Endodermal cell (in vitro differentiated cells): ENCODE results near the gene FRYL. TPM values are rescaled to one million over a fixed set of nuclear protein-coding genes. Genes with fewer than 3 reads are reported as not detected.

Source experiments
- DNase-seq: peaks from one replicate; pipeline ENCODE4 v3.0.0-alpha.2; 2017
- H3K27ac ChIP-seq: 2 replicates; pipeline ENCODE4 v1.5.1; 2013; ENCODE audit warnings: mild to moderate bottlenecking, low read depth, low read length, moderate library complexity
- H3K27me3 ChIP-seq: 2 replicates; pipeline ENCODE4 v1.6.1; 2013; ENCODE audit warnings: mild to moderate bottlenecking, low read length, moderate library complexity; ENCODE audit not compliant: insufficient read depth, control insufficient read depth, poor library complexity, severe bottlenecking
- H3K36me3 ChIP-seq: 2 replicates; pipeline ENCODE4 v1.7.0; 2013; ENCODE audit warnings: mild to moderate bottlenecking, low read length, moderate library complexity; ENCODE audit not compliant: control insufficient read depth, insufficient read depth
- H3K4me1 ChIP-seq: one replicate; pipeline ENCODE4 v1.7.0; 2013; ENCODE audit warnings: low read length; ENCODE audit not compliant: control insufficient read depth, insufficient read depth
- H3K4me3 ChIP-seq: 2 replicates; pipeline ENCODE4 v1.5.1; 2013; ENCODE audit warnings: mild to moderate bottlenecking, low read length, moderate library complexity
- H3K9ac ChIP-seq: 2 replicates; pipeline ENCODE4 v1.6.1; 2013; ENCODE audit warnings: mild to moderate bottlenecking, low read length, moderate library complexity; ENCODE audit not compliant: poor library complexity, severe bottlenecking; ENCODE audit errors: extremely low read depth
- H3K9me3 ChIP-seq: 2 replicates; pipeline ENCODE4 v1.6.1; 2013; ENCODE audit warnings: mild to moderate bottlenecking, low read length, moderate library complexity; ENCODE audit not compliant: control insufficient read depth
- H3K27ac Mint-ChIP-seq: 2 replicates; pipeline ENCODE4 v1.8.0; 2020; ENCODE audit warnings: mixed read lengths
- H3K27me3 Mint-ChIP-seq: 2 replicates; pipeline ENCODE4 v1.8.0; 2021; ENCODE audit warnings: mild to moderate bottlenecking, mixed read lengths; ENCODE audit not compliant: insufficient read depth
- H3K36me3 Mint-ChIP-seq: 2 replicates; pipeline ENCODE4 v1.8.0; 2020; ENCODE audit warnings: low read depth, mixed read lengths
- H3K4me1 Mint-ChIP-seq: 2 replicates; pipeline ENCODE4 v1.8.0; 2020; ENCODE audit warnings: mixed read lengths
- H3K4me3 Mint-ChIP-seq: 2 replicates; pipeline ENCODE4 v1.8.0; 2020; ENCODE audit warnings: mild to moderate bottlenecking, moderate library complexity, mixed read lengths
- H3K9me3 Mint-ChIP-seq: 2 replicates; pipeline ENCODE4 v1.8.0; 2020; ENCODE audit warnings: mild to moderate bottlenecking, mixed read lengths
- CTCF ChIP-seq: fragments of 200-600 bp; sonication (generic); conservative IDR thresholded peaks from 2 replicates; pipeline ENCODE4 v1.5.0; 2021; ENCODE audit warnings: antibody characterized with exemption, mild to moderate bottlenecking
- WGBS, 2 experiments: methylation state at CpG; one replicate each; pipeline versions ENCODE4 v1.1.5 to v1.1.7; 2013; ENCODE audit warnings: missing lambda C conversion rate in 2 of 2, mixed read lengths in 1 of 2; ENCODE audit not compliant: insufficient coverage in 1 of 2, insufficient read length in 1 of 2; 5-methylcytosine and 5-hydroxymethylcytosine counted together
- total RNA-seq, 2 donors: library from RNA; stranded (reverse); fragmentation: NEBNext Ultra II Directional in 1 of 2; extraction: Animal tissue kit (Norgen Biotek cat#: 25700) in 1 of 2; gene quantifications; 2 replicates in 1 of 2; 3 replicates in 1 of 2; pipeline ENCODE4 v1.2.1, GENCODE V29; 2021

The FRYL gene
- total RNA-seq, 2 donors from 2014 or later: 56.5 to 62.6 TPM

- Mint-ChIP-seq H3K9me3 (peaks cover 9% of the 10 kb centered on the region), H3K4me1 (peaks cover 25% of the 10 kb centered on the region), H3K36me3 (peaks cover 17% of the 10 kb centered on the region), H3K27me3 (no peaks in the 10 kb centered on the region), H3K27ac (no peak overlapping the region), H3K4me3 (no peak overlapping the region)
- no peak overlapping the region for H3K27ac ChIP-seq
- TF ChIP-seq CTCF: no peak
- H3K4me1 ChIP-seq: peaks cover 8% of the 10 kb centered on the region
- no peaks in the 10 kb centered on the region for H3K27me3 ChIP-seq
- H3K9ac ChIP-seq: no peak overlapping the region
- peaks cover 7% of the 10 kb centered on the region for H3K9me3 ChIP-seq
- no peaks in the 10 kb centered on the region for H3K36me3 ChIP-seq
- WGBS, 2 experiments: 100% methylated on average over 1 of the region's 1 CpG; no CpG with 5 or more reads in 1 of the 2 experiments
- H3K4me3 ChIP-seq: no peak overlapping the region
- DNase-seq: no peak
Observed at GRCh38 chr4:48670587-48670986, 109.5 kb downstream of the FRYL start.

- no peaks in the 10 kb centered on the region for H3K27me3 ChIP-seq
- no peak overlapping the region for H3K27ac ChIP-seq
- no peak overlapping the region for H3K9ac ChIP-seq
- no peak for DNase-seq
- H3K36me3 ChIP-seq: peaks cover under 1% of the 10 kb centered on the region
- H3K4me3 Mint-ChIP-seq: no peak overlapping the region
- H3K9me3 Mint-ChIP-seq: peaks cover under 1% of the 10 kb centered on the region
- H3K9me3 ChIP-seq: peaks cover 6% of the 10 kb centered on the region
- peaks cover 8% of the 10 kb centered on the region for H3K4me1 ChIP-seq
- H3K36me3 Mint-ChIP-seq: peaks cover 9% of the 10 kb centered on the region
- TF ChIP-seq CTCF: no peak
- H3K4me3 ChIP-seq: no peak overlapping the region
- no peak overlapping the region for H3K27ac Mint-ChIP-seq
- 91% methylated on average over 3 of the region's 3 CpGs; no CpG with 5 or more reads in 1 of the 2 experiments for WGBS, 2 experiments
- peaks cover 26% of the 10 kb centered on the region for H3K4me1 Mint-ChIP-seq
- H3K27me3 Mint-ChIP-seq: no peaks in the 10 kb centered on the region
Observed at GRCh38 chr4:48669086-48669485, 111.0 kb downstream of the FRYL start.

- Mint-ChIP-seq H3K4me1 (peaks cover 25% of the 10 kb centered on the region), H3K36me3 (peaks cover 13% of the 10 kb centered on the region)
- DNase-seq: no peak
Observed at GRCh38 chr4:48668254-48669017, 111.6 kb downstream of the FRYL start.

More at GRCh38 chr4:48668254-48669017, 111.6 kb downstream of the FRYL start:
- H3K27ac Mint-ChIP-seq: no peak overlapping the region
- H3K4me3 Mint-ChIP-seq: no peak overlapping the region
- H3K9me3 ChIP-seq: peaks cover 6% of the 10 kb centered on the region
- no peak overlapping the region for H3K27ac ChIP-seq
- H3K27me3 Mint-ChIP-seq: no peaks in the 10 kb centered on the region
- no peak overlapping the region for H3K4me3 ChIP-seq
- H3K9ac ChIP-seq: no peak overlapping the region
- peaks cover 2% of the 10 kb centered on the region for H3K9me3 Mint-ChIP-seq
- 94% methylated on average over 3 of the region's 4 CpGs; no CpG with 5 or more reads in 1 of the 2 experiments for WGBS, 2 experiments
- peaks cover 8% of the 10 kb centered on the region for H3K4me1 ChIP-seq
- no peak for TF ChIP-seq CTCF
- no peaks in the 10 kb centered on the region for H3K27me3 ChIP-seq
- H3K36me3 ChIP-seq: peaks cover 4% of the 10 kb centered on the region
